ENCODE data around the gene MCM10.

Gene MCM10

GRCh38 chr10:13161857-13162271 lies 506 bp downstream of the MCM10 start:
- DNase-seq (ENCODE audit: extremely low spot score, insufficient read length, low read depth) = no peak

GRCh38 chr10:13163859-13164258 lies 2.5 kb downstream of the MCM10 start:
- no peak for DNase-seq (ENCODE audit: extremely low spot score, insufficient read length, low read depth)
- FAIRE-seq = no peak

More at GRCh38 chr10:13161857-13162271, 506 bp downstream of the MCM10 start:
- no peak for FAIRE-seq

GRCh38 chr10:13165177-13165576 lies 3.8 kb downstream of the MCM10 start:
- FAIRE-seq (no peak), DNase-seq (ENCODE audit: extremely low spot score, insufficient read length, low read depth) (no peak)

- DNase-seq (ENCODE audit: extremely low spot score, insufficient read length, low read depth) = no peak
- no peak for FAIRE-seq
Measured at GRCh38 chr10:13167568-13167967, 6.2 kb downstream of the MCM10 start.

- DNase-seq (ENCODE audit: extremely low spot score, insufficient read length, low read depth) = no peak
- no peak for FAIRE-seq
Measured at GRCh38 chr10:13168781-13169180, 7.4 kb downstream of the MCM10 start.

DNA sequence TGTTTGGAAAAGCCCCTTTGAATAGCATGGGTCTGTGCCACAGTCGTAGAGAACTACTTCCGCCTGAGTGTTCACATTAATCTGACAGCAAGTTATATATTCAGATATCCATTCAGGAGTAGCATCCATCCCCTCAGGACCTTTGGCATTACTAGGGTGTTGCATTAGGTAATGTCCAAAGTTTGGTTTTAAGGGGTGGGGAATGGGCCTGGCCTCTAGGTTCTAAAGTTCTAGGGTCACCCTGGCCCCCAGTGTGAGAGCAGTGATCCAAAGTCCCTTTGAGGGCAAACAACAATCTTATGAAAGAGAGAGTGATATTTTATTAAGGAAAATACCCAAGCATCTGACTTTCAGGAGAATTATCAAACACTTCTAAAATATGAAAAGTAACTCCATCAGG lies 12.3 kb downstream of the MCM10 start:
- DNase-seq (ENCODE audit: extremely low spot score, insufficient read length, low read depth) (no peak), FAIRE-seq (no peak)

DNA sequence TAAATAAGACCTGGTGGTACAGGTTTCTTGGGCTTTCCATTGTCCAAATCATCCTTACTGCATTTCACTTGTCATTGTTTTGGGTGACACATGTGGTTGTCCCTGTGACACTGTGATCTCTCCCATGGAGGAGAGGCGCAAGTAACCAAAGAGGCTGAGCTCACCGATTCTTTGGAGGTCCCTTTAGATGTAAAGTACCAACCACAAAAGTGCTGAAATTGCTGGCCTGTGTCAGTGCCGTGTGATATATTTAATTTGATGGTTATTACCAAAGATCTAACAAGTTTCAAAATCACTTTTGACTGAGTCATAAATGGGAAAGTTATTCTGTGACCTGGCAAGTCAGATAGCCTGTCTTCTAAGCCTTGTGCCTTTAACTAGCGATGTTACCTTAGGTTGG lies 19.4 kb downstream of the MCM10 start:
- DNase-seq (ENCODE audit: extremely low spot score, insufficient read length, low read depth) (no peak), FAIRE-seq (peak; percentile 46)

DNA sequence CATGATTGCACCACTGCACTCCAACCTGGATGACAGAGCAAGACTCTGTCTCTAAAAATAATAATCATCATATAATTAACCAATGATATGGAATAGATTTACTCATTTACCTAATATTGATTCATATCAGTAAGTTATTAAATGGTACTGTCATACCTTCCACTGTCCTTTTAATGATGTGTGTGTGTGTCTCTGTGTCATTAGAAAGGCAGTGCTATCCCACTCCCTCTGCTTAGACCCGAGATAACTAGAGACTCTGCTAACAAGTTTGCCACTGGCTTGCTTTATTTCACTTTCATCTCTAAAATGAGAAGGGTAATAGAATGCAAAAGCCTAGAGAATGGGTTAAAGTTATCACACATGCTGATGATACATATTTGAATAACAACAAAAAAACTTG lies 21.1 kb downstream of the MCM10 start:
- FAIRE-seq (no peak), DNase-seq (ENCODE audit: extremely low spot score, insufficient read length, low read depth) (no peak)

DNA sequence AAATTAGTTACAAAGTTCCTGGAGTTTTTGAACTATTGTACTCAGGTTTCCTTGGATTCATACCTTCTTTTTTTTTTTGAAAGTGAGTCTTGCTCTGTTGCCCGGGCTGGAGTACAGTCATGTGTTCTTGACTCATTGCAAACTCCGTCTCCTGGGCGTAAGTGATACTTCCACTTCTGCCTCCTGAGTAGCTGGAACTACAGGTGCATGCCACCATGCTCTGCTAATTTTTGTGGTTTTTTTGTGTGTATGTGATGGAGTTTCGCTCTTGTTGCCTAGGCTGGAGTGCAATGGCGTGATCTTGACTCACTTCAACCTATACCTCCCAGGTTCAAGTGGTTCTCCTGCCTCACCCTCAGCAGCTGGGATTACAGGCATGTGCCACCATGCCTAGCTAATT lies 22.3 kb downstream of the MCM10 start:
- FAIRE-seq (peak; percentile 62), DNase-seq (ENCODE audit: extremely low spot score, insufficient read length, low read depth) (no peak)

- FAIRE-seq (no peak), DNase-seq (ENCODE audit: extremely low spot score, insufficient read length, low read depth) (no peak)
Measured at GRCh38 chr10:13184276-13184675, 22.9 kb downstream of the MCM10 start.

DNA sequence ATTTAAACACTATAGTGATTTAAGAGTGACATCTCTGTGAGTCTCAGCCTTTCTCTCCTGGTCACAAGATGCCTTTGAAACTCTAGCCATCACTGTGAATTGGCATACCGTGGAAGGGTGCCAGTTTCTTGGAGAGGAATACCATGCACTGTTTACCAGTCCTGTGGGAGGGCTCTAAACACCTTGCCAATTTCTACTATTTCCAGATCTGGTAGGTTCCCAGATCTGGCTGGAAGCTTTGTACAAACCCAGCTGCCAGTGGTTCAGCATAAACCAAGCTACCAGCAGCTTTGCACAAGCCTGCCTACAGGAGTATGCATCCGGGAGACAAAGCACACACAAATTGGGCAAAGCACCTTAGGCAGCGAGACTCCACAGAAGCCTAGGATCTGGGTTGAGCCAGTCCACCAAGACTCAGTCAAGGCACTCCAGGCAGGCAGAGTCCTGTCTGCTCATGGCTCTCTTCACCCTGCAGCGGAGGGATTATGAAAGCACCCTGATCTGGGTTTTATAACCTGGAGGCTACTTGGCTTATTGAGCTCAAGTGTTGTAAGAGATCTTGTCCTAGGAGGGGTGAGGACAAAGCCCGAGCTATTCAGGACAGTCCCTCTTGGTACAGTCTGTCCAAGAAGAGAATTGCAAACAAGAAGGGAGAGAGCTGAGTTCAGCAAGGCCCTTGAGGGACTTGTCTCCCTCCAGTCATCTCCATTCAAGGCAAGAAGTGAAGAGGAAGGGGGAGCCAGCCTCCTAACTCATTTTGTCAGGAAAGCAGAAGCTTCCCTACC lies 23.6 kb downstream of the MCM10 start:
- no peak for DNase-seq (ENCODE audit: extremely low spot score, insufficient read length, low read depth)
- no peak for FAIRE-seq

GRCh38 chr10:13187135-13187534 lies 25.8 kb downstream of the MCM10 start:
- FAIRE-seq = no peak
- DNase-seq (ENCODE audit: extremely low spot score, insufficient read length, low read depth) = no peak

GRCh38 chr10:13188593-13188992 lies 27.2 kb downstream of the MCM10 start:
- FAIRE-seq (no peak), DNase-seq (ENCODE audit: extremely low spot score, insufficient read length, low read depth) (no peak)

DNA sequence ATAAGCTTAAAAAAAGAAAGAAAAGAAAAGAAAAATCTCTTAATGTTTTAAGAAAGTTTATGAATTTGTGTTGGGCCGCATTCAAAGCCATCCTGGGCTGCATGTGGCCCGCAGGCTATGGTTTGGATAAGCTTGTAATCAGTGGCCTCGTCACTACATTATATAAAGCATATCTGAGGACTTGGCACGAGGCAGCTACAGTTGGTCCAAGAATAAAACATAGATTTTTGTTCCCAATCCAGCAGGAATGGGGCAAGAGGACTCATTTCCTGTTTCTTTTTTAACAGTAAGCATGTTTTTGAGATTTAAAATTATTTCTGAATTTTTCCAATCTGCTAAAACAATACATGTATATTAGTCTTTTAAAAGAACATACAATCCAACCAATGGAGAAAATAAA lies 28.6 kb downstream of the MCM10 start:
- DNase-seq (ENCODE audit: extremely low spot score, insufficient read length, low read depth) = no peak
- FAIRE-seq = no peak

- FAIRE-seq = no peak
- DNase-seq (ENCODE audit: extremely low spot score, insufficient read length, low read depth) = no peak
Measured at GRCh38 chr10:13190816-13191215, 29.5 kb downstream of the MCM10 start.

GRCh38 chr10:13191362-13191761 lies 30.0 kb downstream of the MCM10 start:
- DNase-seq (ENCODE audit: extremely low spot score, insufficient read length, low read depth) = no peak
- no peak for FAIRE-seq

GRCh38 chr10:13193637-13194036 lies 32.3 kb downstream of the MCM10 start:
- DNase-seq (ENCODE audit: extremely low spot score, insufficient read length, low read depth) (no peak), FAIRE-seq (no peak)

- no peak for FAIRE-seq
- DNase-seq (ENCODE audit: extremely low spot score, insufficient read length, low read depth) = no peak
Measured at GRCh38 chr10:13195016-13195415, 33.7 kb downstream of the MCM10 start.

GRCh38 chr10:13201132-13201531 lies 39.8 kb downstream of the MCM10 start:
- DNase-seq (ENCODE audit: extremely low spot score, insufficient read length, low read depth) = no peak
- no peak for FAIRE-seq

- no peak for DNase-seq (ENCODE audit: extremely low spot score, insufficient read length, low read depth)
- FAIRE-seq = no peak
Measured at GRCh38 chr10:13206091-13206490, 44.7 kb downstream of the MCM10 start.

DNA sequence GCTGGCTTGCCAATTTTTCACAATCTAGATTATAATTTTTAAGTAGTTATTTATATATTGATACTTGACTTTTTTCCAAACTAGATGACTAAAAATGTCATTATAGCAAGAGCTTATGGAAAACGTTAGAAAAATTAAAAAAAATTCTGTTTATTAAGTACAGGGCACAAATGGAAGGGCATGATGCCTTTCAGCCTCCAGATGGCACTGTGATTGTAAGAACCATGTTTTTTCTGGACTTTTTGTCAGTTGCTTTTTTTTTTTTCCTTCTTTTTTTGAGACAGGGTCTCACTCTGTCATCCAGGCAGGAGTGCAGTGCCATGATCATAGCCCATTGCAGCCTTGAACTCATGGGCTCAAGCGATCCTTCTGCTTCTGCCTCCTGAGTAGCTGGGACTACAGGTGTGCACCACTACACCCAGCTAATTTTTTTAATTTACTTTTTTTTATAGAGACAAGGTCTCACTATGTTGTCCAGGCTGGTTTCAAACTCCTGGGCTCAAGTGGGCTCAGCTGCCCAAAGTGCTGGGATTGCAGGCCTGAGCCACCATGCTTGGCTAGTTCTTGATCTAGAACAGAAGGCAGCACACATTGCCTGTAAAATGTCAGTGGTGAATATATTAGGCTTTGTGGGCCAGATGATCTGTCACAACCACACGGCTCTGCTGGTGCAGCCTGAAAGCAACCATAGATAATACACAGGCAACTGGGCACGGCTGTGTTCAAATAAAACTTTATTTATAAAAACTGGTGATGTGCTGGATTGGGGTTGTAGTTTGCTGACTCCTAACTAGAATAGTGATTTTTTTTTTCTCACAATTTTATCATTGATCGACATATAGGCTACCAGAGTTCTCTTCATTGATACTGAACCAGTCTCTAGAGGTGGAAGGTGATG lies 45.4 kb downstream of the MCM10 start:
- no peak for DNase-seq (ENCODE audit: extremely low spot score, insufficient read length, low read depth)

More for the DNA sequence above, 45.4 kb downstream of the MCM10 start:
- FAIRE-seq = peak; percentile 36

All from GM18507 (cell line).